NCI-H2107 treated with DMSO at 0.1 percent for 48 hours (cell line): ENCODE measurements around the gene TNNC2.
"Not testable (repeated sequence)": the region's sequence is repeated elsewhere in the genome, so short reads cannot be mapped to it uniquely, and the experiment has no call there.

Experiments
- DNase-seq: peaks from one replicate; lab custom pipeline; 2025; ENCODE audit not compliant: unreplicated experiment; lab: John Stamatoyannopoulos, UW

TNNC2 gene

DNA sequence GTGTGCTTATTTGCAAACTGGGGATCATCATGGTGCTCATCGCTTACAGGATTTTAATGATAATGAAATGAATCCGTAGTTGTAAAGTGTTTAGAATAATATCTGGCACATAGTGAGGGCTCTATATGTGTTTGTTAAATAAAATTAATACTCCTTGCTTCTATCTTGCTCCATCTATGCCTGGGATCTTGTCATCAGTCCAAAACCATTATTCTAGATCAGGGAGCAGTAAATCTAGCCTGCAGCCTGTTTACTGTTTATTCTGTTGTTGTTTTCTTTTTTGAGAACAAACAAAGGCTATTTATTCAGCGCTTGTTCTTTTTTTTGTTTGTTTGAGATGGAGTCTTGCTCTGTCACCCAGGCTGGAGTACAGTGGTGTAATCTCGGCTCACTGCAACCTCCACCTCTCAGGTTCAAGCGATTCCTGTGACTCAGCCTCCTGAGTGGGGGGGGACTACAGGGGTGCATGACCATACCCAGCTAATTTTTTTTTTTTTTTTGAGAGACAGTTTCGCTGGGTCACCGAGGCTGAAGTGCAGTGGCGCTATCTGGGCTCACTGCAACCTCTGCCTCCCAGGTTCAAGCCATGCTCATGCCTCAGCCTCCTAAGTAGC, 22.0 kb upstream of the TNNC2 start:
- no peak for DNase-seq

DNA sequence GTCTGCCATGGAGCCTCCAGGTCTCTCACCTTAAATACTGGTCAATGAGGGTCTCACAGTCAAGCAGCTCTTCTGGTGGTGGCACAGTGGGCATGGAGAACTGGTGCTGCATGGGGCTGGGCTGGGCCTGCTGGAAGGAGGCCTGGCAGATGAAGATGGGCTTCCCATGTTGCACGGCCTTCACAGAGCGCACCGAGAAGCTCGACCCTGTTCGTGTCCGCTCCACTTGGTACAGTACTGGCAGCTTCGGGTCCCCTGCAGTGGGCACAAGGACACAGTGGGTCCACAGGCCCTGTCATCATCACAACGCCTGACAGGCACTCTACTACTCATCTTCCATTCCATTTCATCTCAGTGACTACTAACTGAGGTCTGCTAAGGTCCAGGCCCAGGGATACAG, 21.3 kb upstream of the TNNC2 start:
- no peak for DNase-seq

GRCh38 chr20:45845452-45845851, 18.3 kb upstream of the TNNC2 start:
- no peak for DNase-seq

- DNase-seq, result no peak
These were observed 16.4 kb upstream of the TNNC2 start for GRCh38 chr20:45843506-45843905.

DNA sequence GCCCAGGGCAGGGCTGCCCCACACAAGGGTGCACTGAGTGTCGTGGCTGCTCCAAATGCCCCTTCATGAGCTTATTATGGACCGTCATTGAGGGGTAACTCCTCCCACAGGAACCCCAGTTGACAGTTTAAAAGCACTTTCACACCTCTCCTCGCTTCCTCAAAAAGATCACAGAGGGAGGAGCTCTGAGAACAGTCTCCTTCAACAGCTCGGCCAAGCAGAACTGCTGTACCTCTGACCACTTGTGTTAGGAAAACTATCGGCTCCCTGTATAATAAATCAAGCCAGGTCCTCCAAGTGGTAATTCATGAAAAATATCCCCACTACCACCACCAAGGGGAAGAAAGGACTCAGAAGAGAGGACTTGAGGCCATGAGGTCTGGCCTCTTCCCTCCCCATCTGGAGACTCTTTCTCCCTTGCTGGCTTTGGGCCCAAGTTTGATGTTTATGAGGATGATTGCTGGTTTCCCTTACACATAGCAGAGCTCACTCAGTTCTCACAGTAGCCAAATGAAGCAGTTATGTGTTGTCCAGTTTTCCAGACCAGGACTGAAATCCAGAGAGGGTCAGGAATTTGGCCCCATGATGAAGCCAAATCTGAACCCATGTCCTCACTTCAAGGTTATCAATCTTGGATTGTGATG, 15.2 kb upstream of the TNNC2 start:
- DNase-seq, result no peak

GRCh38 chr20:45841407-45842129, 14.5 kb upstream of the TNNC2 start:
- no peak for DNase-seq

DNA sequence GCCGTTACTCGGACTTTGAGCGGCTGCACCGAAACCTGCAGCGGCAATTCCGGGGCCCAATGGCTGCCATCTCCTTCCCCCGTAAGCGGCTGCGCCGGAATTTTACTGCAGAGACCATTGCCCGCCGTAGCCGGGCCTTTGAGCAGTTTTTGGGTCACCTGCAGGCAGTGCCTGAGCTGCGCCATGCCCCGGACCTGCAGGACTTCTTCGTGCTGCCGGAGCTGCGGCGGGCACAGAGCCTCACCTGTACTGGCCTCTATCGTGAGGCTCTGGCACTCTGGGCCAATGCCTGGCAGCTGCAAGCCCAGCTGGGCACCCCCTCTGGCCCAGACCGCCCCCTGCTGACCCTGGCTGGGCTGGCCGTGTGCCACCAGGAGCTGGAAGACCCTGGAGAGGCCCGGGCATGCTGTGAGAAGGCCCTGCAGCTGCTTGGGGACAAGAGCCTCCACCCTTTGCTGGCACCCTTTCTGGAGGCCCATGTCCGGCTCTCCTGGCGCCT, 13.6 kb upstream of the TNNC2 start:
- no peak for DNase-seq

GRCh38 chr20:45836841-45837240, 9.7 kb upstream of the TNNC2 start:
- no peak for DNase-seq

- DNase-seq, result no peak
These were observed 8.7 kb upstream of the TNNC2 start for GRCh38 chr20:45835825-45836224.

GRCh38 chr20:45835329-45835765, 8.2 kb upstream of the TNNC2 start:
- no peak for DNase-seq

DNA sequence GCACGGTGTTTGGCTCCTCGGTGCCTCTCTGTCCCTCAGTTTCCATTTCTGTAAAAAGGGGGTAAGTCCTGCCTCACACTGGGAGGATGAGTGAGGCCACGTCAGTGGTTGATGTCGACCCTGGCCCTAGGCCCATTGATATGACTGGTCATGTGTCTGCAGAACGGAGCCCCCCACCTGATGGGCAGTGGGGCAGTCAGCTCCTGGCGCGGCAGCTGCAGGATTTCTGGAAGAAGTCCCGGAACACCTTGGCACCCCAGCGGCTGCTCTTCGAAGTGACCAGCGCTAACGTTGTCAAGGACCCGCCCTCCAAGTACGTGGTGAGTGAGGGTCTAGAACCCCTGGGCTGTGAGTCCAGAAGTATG, 7.7 kb upstream of the TNNC2 start:
- DNase-seq, result no peak

GRCh38 chr20:45833883-45834796, 7.0 kb upstream of the TNNC2 start:
- DNase-seq, result no peak

- DNase-seq, result no peak
These were observed 6.1 kb upstream of the TNNC2 start, which contains the start of gene SNX21 for GRCh38 chr20:45833030-45833882. TSS of gene SNX21 (plus strand) at chr20:45833799. CDS start at chr20:45833920, 121 bp downstream.

DNA sequence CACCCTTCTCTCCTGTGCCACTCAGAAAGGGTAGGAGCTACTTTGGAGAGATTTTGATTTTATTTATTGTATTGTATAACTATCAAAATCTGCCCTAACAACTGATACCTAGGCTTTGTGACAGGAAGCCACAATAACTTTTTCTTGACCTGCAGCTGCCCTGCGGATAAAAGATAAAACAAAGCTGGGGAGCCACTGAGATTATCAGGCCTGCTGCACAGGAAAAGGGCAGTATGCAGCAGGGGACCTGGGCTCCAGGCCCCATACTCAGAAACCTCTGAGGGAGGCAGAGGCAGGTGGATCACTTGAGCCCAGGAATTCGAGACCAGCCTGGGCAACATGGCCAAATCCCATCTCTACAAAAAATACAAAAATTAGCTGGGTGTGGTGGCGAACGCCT, 5.5 kb upstream of the TNNC2 start:
- no peak for DNase-seq

- DNase-seq, result not testable (repeated sequence)
These were observed 2.6 kb upstream of the TNNC2 start for GRCh38 chr20:45829673-45830106.

- no peak for DNase-seq
These were observed 1.5 kb upstream of the TNNC2 start for GRCh38 chr20:45828589-45828988.

- DNase-seq, result no peak
These were observed 600 bp upstream of the TNNC2 start for GRCh38 chr20:45827712-45828111.

DNA sequence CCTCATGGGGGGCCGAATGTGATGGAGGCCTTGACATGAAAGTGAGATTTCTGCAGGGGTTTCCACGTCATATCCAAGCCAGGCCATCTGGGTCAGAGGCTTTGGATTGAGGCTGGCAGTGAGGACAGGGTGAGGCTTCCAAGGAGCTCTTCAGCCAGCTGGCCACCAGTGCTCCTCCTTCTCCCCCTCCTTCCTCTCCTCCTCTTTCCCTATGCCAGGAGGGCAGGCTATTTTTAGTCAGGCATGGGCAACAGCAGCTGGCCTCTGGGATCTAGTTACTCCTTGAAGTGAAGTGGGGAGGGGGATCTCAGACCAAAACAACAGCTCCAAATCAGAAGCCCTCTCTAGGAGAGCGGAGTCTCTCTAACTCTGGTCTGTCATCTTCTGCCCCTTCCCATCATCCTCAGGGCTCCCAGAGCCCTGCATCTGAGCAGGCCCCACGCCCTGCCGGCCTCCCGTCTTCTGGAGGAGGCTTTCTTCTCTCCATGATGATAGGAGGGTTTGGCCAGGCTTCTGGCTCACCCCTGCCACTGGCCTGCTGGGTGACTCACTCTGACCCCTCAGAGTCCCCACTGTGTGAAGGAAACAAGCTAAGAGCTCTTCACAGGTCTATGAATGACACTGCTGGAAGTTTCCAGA, 612 bp downstream of the TNNC2 start:
- DNase-seq, result no peak

- DNase-seq, result no peak
These were observed 2.9 kb downstream of the TNNC2 start for GRCh38 chr20:45823949-45824835.
